Measurements from ENCODE around the gene ZNRF3. TPM values are rescaled to one million over a fixed set of nuclear protein-coding genes. Genes with fewer than 3 reads are reported as not detected.

Gene ZNRF3
- total RNA-seq, 1 donor from 2014 or later = 6.4 TPM

DNA sequence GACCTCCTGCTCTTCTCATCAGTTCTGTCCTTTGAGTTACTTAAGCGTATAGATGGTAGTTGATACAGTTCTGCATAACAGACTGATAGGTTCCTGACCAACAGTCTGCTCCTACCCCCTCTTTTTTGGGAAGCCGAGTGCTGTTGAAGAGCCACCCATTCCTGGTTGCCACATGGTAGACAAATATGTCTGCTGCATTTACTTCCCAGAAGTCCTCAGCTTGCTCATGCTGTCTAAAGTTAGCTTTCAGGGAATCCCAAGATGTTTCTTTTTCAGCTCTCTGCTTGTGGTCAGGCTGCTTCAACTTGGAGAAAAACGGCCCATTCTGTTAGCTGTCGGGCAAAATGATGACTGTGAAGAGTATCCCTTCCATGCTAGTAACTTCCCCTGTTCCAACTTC lies 129.6 kb downstream of the ZNRF3 start:
- ATAC-seq = no peak

GRCh38 chr22:29014293-29014692 lies 130.9 kb downstream of the ZNRF3 start:
- ATAC-seq = no peak

DNA sequence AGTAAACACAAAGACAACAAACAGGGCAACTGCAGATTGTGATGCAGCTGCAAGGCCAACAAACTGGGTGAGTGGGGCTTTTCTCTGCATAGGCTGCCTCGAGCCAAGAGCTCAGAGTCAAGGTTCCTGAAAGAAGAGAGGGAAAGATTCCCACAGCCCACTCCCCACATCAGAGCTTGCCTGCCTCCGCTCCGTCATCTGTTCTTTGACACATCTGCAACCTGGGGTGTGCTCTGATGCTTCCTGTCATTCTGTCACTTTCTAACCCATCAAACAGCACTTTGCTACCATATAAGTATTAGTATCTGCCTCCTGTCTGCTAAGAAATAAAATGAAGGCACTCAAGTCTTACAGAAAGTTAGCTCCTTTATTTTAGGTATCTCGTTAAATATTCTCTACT lies 131.4 kb downstream of the ZNRF3 start:
- ATAC-seq = no peak

GRCh38 chr22:29016067-29016938 lies 132.9 kb downstream of the ZNRF3 start:
- ATAC-seq = no peak

DNA sequence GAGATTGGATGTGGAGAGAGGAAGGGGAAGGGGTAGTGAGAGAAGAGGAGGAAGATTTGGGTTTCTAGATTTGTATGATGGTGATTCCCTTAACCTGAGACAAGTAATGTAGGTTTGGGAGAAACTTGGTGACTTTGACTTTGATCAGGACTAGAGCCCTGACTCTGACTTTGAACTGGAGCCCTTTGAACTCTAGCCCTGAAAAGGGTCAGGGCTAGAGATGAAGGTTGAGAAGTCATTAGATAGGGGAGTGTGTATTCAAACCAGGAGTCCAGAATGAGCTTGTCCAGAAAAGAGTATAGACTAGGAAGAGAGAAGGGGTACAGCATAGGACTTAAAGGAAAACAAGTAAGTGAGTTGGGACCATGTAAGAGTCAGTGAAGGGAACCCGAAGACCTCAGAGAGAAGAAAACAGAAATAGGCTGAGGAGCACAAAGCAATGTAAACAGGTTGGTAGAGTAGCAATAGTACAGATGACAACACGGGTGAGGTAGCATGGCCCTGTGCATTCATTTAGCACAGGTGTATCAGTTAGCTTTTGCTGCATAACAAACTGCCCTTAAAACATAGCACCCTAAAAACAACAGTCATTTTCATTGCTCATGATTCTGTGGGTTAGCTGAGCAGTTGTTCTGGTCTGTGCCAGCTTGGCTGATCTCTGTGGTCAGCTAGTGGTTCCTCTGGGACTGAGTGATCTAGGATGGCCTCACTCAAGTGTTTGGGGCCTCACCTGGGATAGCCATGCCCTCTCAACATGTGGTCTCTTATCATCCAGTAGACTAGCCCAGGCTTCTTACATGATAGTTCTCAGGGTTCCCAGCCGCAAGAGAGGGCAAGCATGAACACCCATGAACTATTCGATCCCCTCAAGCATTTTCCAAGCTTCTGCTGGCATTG lies 135.2 kb downstream of the ZNRF3 start:
- ATAC-seq = no peak

- ATAC-seq = no peak
These were observed 138.9 kb downstream of the ZNRF3 start for GRCh38 chr22:29022101-29022817.

- ATAC-seq = no peak
These were observed 139.9 kb downstream of the ZNRF3 start for GRCh38 chr22:29023172-29023796.

GRCh38 chr22:29026579-29026978 lies 143.2 kb downstream of the ZNRF3 start:
- ATAC-seq = no peak

GRCh38 chr22:29028468-29028867 lies 145.1 kb downstream of the ZNRF3 start:
- ATAC-seq = no peak

GRCh38 chr22:29029202-29030000 lies 146.0 kb downstream of the ZNRF3 start:
- ATAC-seq = no peak

DNA sequence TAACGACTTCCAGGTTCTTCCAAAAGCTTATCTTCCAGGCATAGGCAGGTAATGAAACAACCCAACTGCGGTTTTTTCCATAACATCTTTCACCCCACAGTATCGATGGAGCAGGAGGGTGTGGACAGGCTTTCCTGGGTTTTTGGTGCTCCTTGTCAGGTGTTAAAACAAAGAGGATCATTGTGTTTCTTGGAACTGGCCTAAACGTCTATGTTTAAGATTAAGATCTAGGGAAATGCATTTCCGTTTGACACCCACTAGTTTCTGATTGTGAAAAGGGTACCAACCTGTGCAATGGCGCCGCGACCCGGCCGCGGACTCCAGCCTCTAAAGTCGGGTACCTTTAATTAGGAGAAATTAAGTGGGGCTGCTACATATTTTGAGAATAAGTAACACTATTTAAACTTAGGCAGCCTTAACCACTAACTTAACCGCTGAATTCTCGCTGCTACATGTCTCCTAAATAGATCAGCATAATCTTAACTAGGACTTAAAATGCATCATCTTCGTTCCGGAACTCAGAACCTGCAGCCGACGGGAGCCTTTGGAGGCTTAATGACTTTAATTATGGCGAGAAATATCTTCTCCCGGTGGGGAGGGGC lies 146.7 kb downstream of the ZNRF3 start:
- ATAC-seq = no peak

- peak; percentile 77 for ATAC-seq
These were observed 147.3 kb downstream of the ZNRF3 start for GRCh38 chr22:29030618-29031226.

GRCh38 chr22:29031227-29032011 lies 148.0 kb downstream of the ZNRF3 start:
- ATAC-seq = peak; percentile 60

DNA sequence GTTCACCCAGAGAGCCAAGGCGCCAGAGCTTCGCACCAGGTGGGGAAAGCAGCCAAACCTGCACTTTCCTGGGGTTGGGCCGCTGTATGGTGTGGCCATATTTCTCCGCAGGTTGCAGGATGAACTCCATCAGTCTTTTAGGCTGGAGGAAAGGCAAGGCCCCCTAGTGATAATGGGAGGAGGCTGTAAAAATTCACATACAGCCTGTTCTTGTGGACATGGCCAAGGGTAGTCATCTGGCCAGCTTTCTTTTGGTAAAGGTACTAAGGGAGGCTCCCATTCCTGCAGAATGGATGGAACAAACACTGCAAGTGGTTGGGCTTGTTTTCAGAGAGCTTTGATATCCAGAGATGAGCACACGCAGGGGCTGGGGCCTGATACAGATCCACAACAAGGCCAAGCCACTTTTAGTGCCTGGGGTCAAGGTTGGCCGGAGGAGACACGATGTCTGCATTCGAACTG lies 148.7 kb downstream of the ZNRF3 start:
- ATAC-seq = no peak

DNA sequence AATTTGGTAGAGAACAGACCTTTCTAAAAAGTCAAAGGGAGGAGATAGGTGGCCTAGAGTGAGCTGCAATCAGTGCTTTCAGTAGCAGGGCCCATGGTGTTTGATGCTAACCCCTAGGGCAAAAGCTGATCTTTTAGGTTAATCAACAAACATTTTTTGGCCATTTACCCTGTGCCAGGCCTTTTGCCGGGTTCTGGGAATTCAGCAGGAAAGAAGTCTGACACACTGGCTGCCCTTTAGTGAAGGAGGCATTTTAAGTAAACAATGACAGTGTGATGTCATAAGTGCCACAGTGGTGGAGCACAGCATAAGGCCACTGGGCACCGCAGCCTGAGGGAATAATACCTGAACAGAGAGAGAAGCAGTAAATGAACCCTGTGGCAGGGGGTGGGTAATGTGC lies 149.2 kb downstream of the ZNRF3 start:
- ATAC-seq = no peak

DNA sequence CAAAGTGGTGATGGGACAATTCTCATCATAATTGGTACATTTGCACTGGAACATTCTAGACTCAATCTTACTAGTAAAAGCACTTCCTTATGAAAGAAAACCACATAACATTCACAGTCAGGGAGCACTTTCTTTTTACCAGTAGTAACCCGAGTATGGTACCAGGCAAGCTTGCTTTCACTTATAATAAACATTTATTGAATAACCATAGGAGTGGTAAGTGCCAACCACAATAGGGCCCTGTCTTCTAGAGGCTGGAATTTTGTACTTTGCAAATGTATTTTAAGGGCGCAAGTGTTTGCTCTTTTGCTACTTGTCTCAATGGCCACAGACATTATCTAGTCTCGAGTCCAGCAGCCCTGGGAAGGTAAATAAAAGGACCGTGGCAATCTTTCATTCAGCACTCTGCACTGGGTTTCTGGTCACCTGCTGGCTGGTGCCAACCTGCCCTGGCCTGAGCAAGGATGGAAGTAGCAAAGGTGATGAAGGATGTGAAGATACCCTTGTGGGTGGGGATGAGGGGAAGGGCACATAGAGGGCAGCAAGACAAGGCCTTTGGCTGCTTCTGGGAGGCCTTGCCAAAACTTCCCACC lies 154.1 kb downstream of the ZNRF3 start:
- no peak for ATAC-seq

GRCh38 chr22:29039148-29039547 lies 155.8 kb downstream of the ZNRF3 start:
- ATAC-seq = no peak

GRCh38 chr22:29039684-29040083 lies 156.3 kb downstream of the ZNRF3 start:
- peak; percentile 4 for ATAC-seq

All from esophagus mucosa (tissue), 1 donor.